Prostate gland (tissue), 2 donors: ENCODE data around the gene CORO2B. TPM values are rescaled to one million over a fixed set of nuclear protein-coding genes. Genes with fewer than 3 reads are reported as not detected.

Experiments
- DNase-seq: peaks from one replicate; pipeline ENCODE4 v3.0.0-alpha.2; 2019; ENCODE audit warnings: low spot score
- H3K27ac ChIP-seq, 2 donors: fragments of 200-600 bp; sonication (generic); 2 replicates each; pipeline ENCODE4 v1.5.1; 2017 to 2019
- H3K27me3 ChIP-seq: fragments of 200-600 bp; sonication (generic); replicated peaks from 2 replicates; pipeline ENCODE4 v1.5.1; 2019; ENCODE audit not compliant: insufficient read depth
- H3K36me3 ChIP-seq, 2 donors: fragments of 200-600 bp; sonication (generic); 1 replicate in 1 of 2; 2 replicates in 1 of 2; pipeline versions ENCODE4 v1.5.1 to v1.8.1; 2017 to 2019
- H3K4me1 ChIP-seq: fragments of 200-600 bp; sonication (generic); replicated peaks from 2 replicates; pipeline ENCODE4 v1.5.1; 2019
- H3K4me3 ChIP-seq, 2 donors: fragments of 200-600 bp; sonication (generic); 2 replicates each; pipeline ENCODE4 v1.5.1; 2017 to 2019
- H3K9me3 ChIP-seq: fragments of 200-600 bp; sonication (generic); 2 replicates; pipeline ENCODE4 v1.5.1; 2017
- CTCF ChIP-seq, 4 experiments: fragments of 200-600 bp in 2 of 4; fragments of 450-650 bp in 2 of 4; sonication (generic) in 2 of 4; IDR thresholded peaks; 1 replicate in 3 of 4; 2 replicates in 1 of 4; pipeline ENCODE4 v1.5.1; 2016 to 2019; ENCODE audit warnings: antibody characterized with exemption in 4 of 4, mild to moderate bottlenecking in 2 of 4, moderate library complexity in 2 of 4
- POLR2A ChIP-seq: fragments of 450-650 bp; IDR thresholded peaks from one replicate; pipeline ENCODE4 v1.6.1; 2016; ENCODE audit warnings: antibody characterized with exemption, mild to moderate bottlenecking
- POLR2AphosphoS5 ChIP-seq: sonication (generic); formaldehyde crosslinking; IDR thresholded peaks from one replicate; pipeline ENCODE4 v1.6.1; 2017; ENCODE audit warnings: antibody characterized with exemption
- WGBS: methylation state at CpG from one replicate; pipeline ENCODE4 v1.1.5; 2018; 5-methylcytosine and 5-hydroxymethylcytosine counted together
- intact Hi-C: fragments of 100-400 bp; cut with DNase I; formaldehyde crosslinking; loops from one replicate; pipeline ENCODE4 v1.14.2; 2022
- total RNA-seq, 2 donors: library from RNA; depleted of rRNA; stranded (reverse); fragments of >200 nt; gene quantifications; one replicate each; pipeline ENCODE4 v1.1.0, GENCODE V29; 2016

CORO2B gene
- total RNA-seq, 2 donors from 2014 or later = 0.50 to 1.4 TPM

GRCh38 chr15:68655686-68656437, 77.1 kb downstream of the CORO2B start:
- H3K27me3 ChIP-seq = no peaks in the 10 kb centered on the region
- DNase-seq = no peak
- H3K4me1 ChIP-seq = no peaks in the 10 kb centered on the region
- no peaks in the 10 kb centered on the region for H3K9me3 ChIP-seq
- 83% methylated on average over 8 of the region's 8 CpGs for WGBS
- no peaks in the 10 kb centered on the region for H3K36me3 ChIP-seq
- intact Hi-C loops = no loop called here
- TF ChIP-seq POLR2A (no peak), CTCF (IDR thresholded peaks at IDR 0.05) (no peak), POLR2AphosphoS5 (no peak)
- no peak overlapping the region for H3K27ac ChIP-seq
- no peak overlapping the region for H3K4me3 ChIP-seq

- intact Hi-C loops = no loop called here
- TF ChIP-seq POLR2AphosphoS5 = no peak
- TF ChIP-seq CTCF (IDR thresholded peaks at IDR 0.05) = no peak
- no peak for TF ChIP-seq POLR2A
- no peaks in the 10 kb centered on the region for H3K4me1 ChIP-seq
- no peaks in the 10 kb centered on the region for H3K36me3 ChIP-seq
- WGBS = 100% methylated on average over 1 of the region's 1 CpG
- H3K9me3 ChIP-seq = no peaks in the 10 kb centered on the region
- no peaks in the 10 kb centered on the region for H3K27me3 ChIP-seq
- no peak for DNase-seq
- H3K4me3 ChIP-seq = no peak overlapping the region
- H3K27ac ChIP-seq = no peak overlapping the region
Measured at GRCh38 chr15:68656438-68656739, 77.6 kb downstream of the CORO2B start.

GRCh38 chr15:68658151-68658550, 79.4 kb downstream of the CORO2B start:
- Histone ChIP-seq H3K36me3 (no peaks in the 10 kb centered on the region), H3K4me3 (no peak overlapping the region), H3K27me3 (no peaks in the 10 kb centered on the region), H3K27ac (no peak overlapping the region), H3K4me1 (no peaks in the 10 kb centered on the region), H3K9me3 (no peaks in the 10 kb centered on the region)
- DNase-seq = no peak
- WGBS = 63% methylated on average over 8 of the region's 8 CpGs
- intact Hi-C loops = no loop called here
- no peak for TF ChIP-seq POLR2AphosphoS5
- no peak for TF ChIP-seq CTCF (IDR thresholded peaks at IDR 0.05)
- TF ChIP-seq POLR2A = no peak

GRCh38 chr15:68658641-68659358, 80.0 kb downstream of the CORO2B start:
- no peaks in the 10 kb centered on the region for H3K36me3 ChIP-seq
- H3K27me3 ChIP-seq = no peaks in the 10 kb centered on the region
- WGBS = 80% methylated on average over 8 of the region's 8 CpGs
- intact Hi-C loops = no loop called here
- DNase-seq = no peak
- no peak overlapping the region for H3K27ac ChIP-seq
- no peak for TF ChIP-seq POLR2AphosphoS5
- no peak for TF ChIP-seq CTCF (IDR thresholded peaks at IDR 0.05)
- TF ChIP-seq POLR2A = no peak
- no peak overlapping the region for H3K4me3 ChIP-seq
- no peaks in the 10 kb centered on the region for H3K9me3 ChIP-seq
- no peaks in the 10 kb centered on the region for H3K4me1 ChIP-seq

- Histone ChIP-seq H3K27me3 (no peaks in the 10 kb centered on the region), H3K36me3 (no peaks in the 10 kb centered on the region), H3K27ac (no peak overlapping the region), H3K4me3 (no peak overlapping the region), H3K9me3 (no peaks in the 10 kb centered on the region), H3K4me1 (no peaks in the 10 kb centered on the region)
- DNase-seq = no peak
- intact Hi-C loops = no loop called here
- WGBS = 98% methylated on average over 1 of the region's 1 CpG
- TF ChIP-seq CTCF (IDR thresholded peaks at IDR 0.05) = no peak
- no peak for TF ChIP-seq POLR2A
- no peak for TF ChIP-seq POLR2AphosphoS5
Measured at GRCh38 chr15:68663526-68663925, 84.7 kb downstream of the CORO2B start.
